Activated CD4-positive, alpha-beta T cell treated with anti-CD3 and anti-CD28 coated beads, Interleukin-2, amount 50 U/mL, for 1 hour (primary cell): ENCODE results near the gene CPXM1.
"Not testable (repeated sequence)": the region's sequence is repeated elsewhere in the genome, so short reads cannot be mapped to it uniquely, and the experiment has no call there.

Experiments used
- DNase-seq: peaks from one replicate; pipeline ENCODE4 v3.0.0-alpha.2; 2020

Gene CPXM1

GRCh38 chr20:2799688-2800520 is 523 bp downstream of the CPXM1 start:
- DNase-seq: no peak

- no peak for DNase-seq
Observed at GRCh38 chr20:2799271-2799670, 1.2 kb downstream of the CPXM1 start.

GRCh38 chr20:2798814-2799213 is 1.6 kb downstream of the CPXM1 start:
- no peak for DNase-seq

- no peak for DNase-seq
Observed at GRCh38 chr20:2798095-2798805, 2.2 kb downstream of the CPXM1 start.

- no peak for DNase-seq
Observed at GRCh38 chr20:2797136-2797983, 3.1 kb downstream of the CPXM1 start.

- DNase-seq: no peak
Observed at GRCh38 chr20:2796011-2796660, 4.3 kb downstream of the CPXM1 start.

- no peak for DNase-seq
Observed at GRCh38 chr20:2795451-2795850, 5.0 kb downstream of the CPXM1 start.

GRCh38 chr20:2794866-2795447 is 5.5 kb downstream of the CPXM1 start:
- DNase-seq: no peak

- no peak for DNase-seq
Observed at GRCh38 chr20:2794202-2794748, 6.2 kb downstream of the CPXM1 start.

GRCh38 chr20:2793471-2793870 is 7.0 kb downstream of the CPXM1 start:
- DNase-seq: no peak

- no peak for DNase-seq
Observed at GRCh38 chr20:2783908-2784566, 16.4 kb downstream of the CPXM1 start.

- DNase-seq: no peak
Observed at GRCh38 chr20:2780948-2781347, 19.5 kb downstream of the CPXM1 start.

- no peak for DNase-seq
Observed at GRCh38 chr20:2778602-2779321, 21.7 kb downstream of the CPXM1 start.

- no peak for DNase-seq
Observed at GRCh38 chr20:2775139-2775538, 25.3 kb downstream of the CPXM1 start.

- DNase-seq: no peak
Observed at GRCh38 chr20:2773812-2774211, 26.6 kb downstream of the CPXM1 start.

GRCh38 chr20:2771631-2772080 is 28.8 kb downstream of the CPXM1 start:
- no peak for DNase-seq

GRCh38 chr20:2770091-2770490 is 30.3 kb downstream of the CPXM1 start:
- DNase-seq: not testable (repeated sequence)

- no peak for DNase-seq
Observed at GRCh38 chr20:2768632-2769015, 31.8 kb downstream of the CPXM1 start.

GRCh38 chr20:2767768-2768631 is 32.4 kb downstream of the CPXM1 start:
- no peak for DNase-seq

- no peak for DNase-seq
Observed at GRCh38 chr20:2763186-2763585, 37.2 kb downstream of the CPXM1 start.
